ENCODE data around the gene TOX2.

GRCh38 chr20:44112889-44113617 lies 198.4 kb downstream of the TOX2 start:
- no peak for TF ChIP-seq EZH2 (IDR thresholded peaks at IDR 0.05; ENCODE audit: borderline replicate concordance, low read depth, low read length, poor library complexity, severe bottlenecking)
- TF ChIP-seq, protein P1, sequence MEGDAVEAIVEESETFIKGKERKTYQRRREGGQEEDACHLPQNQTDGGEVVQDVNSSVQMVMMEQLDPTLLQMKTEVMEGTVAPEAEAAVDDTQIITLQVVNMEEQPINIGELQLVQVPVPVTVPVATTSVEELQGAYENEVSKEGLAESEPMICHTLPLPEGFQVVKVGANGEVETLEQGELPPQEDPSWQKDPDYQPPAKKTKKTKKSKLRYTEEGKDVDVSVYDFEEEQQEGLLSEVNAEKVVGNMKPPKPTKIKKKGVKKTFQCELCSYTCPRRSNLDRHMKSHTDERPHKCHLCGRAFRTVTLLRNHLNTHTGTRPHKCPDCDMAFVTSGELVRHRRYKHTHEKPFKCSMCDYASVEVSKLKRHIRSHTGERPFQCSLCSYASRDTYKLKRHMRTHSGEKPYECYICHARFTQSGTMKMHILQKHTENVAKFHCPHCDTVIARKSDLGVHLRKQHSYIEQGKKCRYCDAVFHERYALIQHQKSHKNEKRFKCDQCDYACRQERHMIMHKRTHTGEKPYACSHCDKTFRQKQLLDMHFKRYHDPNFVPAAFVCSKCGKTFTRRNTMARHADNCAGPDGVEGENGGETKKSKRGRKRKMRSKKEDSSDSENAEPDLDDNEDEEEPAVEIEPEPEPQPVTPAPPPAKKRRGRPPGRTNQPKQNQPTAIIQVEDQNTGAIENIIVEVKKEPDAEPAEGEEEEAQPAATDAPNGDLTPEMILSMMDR (conservative IDR thresholded peaks at IDR 0.05; ENCODE audit: low read depth, low read length): no peak

All from A673 (cell line).